ENCODE results near the gene KRT27.

GRCh38 chr17:40825599-40825998 is 43.2 kb upstream of the KRT27 start:
- TF ChIP-seq GATA3 (IDR thresholded peaks at IDR 0.05; ENCODE audit: low read depth, low read length) (no peak), GATA2 (IDR thresholded peaks at IDR 0.05; ENCODE audit: low read depth, low read length) (no peak)

Data from SH-SY5Y (cell line).